ENCODE results near the gene BRDT.

DNA sequence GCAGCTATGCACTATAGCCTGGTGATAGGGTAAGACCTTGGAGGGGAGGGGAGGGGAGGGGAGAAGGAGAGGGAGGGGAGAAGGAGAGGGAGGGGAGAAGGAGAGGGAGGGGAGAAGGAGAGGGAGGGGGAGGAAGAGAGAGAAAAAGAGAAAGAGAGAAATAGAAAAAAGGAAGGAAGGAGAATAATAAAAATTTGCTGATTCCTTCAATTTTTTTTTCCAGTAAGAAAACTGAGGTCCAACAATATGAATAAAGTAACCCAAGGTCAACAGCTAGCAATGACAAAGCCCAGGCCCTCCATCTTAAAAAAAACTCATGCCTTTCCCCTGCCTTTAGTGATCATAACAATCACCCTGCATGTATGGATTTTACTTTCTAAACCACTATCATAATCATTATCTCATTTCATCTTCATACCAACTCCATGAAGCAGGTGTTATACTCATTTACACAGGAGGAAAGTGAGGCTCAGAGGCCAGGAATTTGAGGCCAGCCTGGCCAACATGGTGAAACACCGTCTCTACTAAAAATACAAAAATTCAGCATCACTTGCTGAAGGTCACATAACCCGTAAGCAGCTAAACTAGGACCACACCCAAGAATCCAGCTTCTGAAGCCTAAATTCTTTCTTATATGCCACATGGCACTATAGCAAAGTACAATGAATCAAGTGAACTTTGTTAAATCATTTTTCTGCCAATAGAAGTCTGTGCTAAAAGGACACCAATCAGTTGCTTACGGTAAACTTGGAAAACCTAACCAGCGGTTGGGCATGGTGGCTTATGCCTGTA, 23.4 kb upstream of the BRDT start:
- no peak for TF ChIP-seq CTCF (IDR thresholded peaks at IDR 0.05)
- no peak for TF ChIP-seq POLR2AphosphoS5 (IDR thresholded peaks at IDR 0.05; ENCODE audit: low read depth, low read length)
- no peak for TF ChIP-seq TCF7L2 (IDR thresholded peaks at IDR 0.05; ENCODE audit: low read depth, low read length)

Measured in Panc1 (cell line).